ENCODE results near the gene MANEA. TPM values are rescaled to one million over a fixed set of nuclear protein-coding genes. Genes with fewer than 3 reads are reported as not detected.

The MANEA gene
- total RNA-seq, 1 experiment from 2014 or later: 13.9 TPM

DNA sequence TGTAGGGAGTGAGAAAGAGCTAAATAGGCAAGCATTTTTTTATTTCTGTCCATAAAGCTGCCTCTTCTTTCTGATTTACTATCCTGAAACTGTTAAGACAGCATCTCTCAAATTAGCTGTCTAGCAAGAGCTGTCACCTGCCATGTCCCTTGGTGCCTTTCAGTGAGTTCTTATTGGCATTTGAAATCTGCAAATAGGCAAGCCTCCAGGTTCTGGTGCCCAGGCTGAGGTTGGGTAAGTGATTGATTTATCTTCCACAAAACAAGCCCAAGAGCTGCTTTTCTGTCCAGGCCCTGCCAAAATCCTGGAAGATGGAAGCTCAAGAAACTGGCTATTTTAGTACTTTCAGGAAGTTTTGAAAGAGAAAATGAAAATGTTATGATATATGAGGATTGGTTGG, 22.4 kb downstream of the MANEA start:
- no peaks in the 10 kb centered on the region for H3K9me3 ChIP-seq (ENCODE audit: control insufficient read depth in 1 of 2, insufficient read depth in 1 of 2, low read depth in 1 of 2, low read length in 2 of 2)
- no peak overlapping the region for H2AFZ ChIP-seq (ENCODE audit: low read depth, low read length, poor library complexity, severe bottlenecking)
- no peaks in the 10 kb centered on the region for H3K79me2 ChIP-seq (ENCODE audit: insufficient read depth, low read length)
- peaks cover 0 to 5% of the 10 kb centered on the region in 2 experiments; a peak in 1 of 4 replicates for H3K4me1 ChIP-seq (ENCODE audit: control insufficient read depth in 1 of 2, insufficient read depth in 2 of 2, low read length in 2 of 2)
- DNase-seq (ENCODE audit: low read depth, low spot score) (no peak), ATAC-seq (no peak)
- no peaks in the 10 kb centered on the region for H3K27me3 ChIP-seq (ENCODE audit: insufficient read depth, low read length)
- no peaks in the 10 kb centered on the region for H3K36me3 ChIP-seq (ENCODE audit: control insufficient read depth in 1 of 2, insufficient read depth in 2 of 2, low read length in 2 of 2)
- no peak overlapping the region for H3K4me2 ChIP-seq (ENCODE audit: low read length)
- TF ChIP-seq CEBPB (IDR thresholded peaks at IDR 0.05; ENCODE audit: low read depth) (no peak), ZFX (IDR thresholded peaks at IDR 0.05) (no peak), ZNF274 (IDR thresholded peaks at IDR 0.05; ENCODE audit: low read depth, low read length) (no peak), TCF7L2 (IDR thresholded peaks at IDR 0.05; ENCODE audit: borderline replicate concordance, extremely low read depth, insufficient read depth, insufficient read length) (no peak), CTCF (IDR thresholded peaks at IDR 0.05 in 2 of 3, conservative IDR thresholded peaks at IDR 0.05 in 1 of 3; ENCODE audit: borderline replicate concordance in 1 of 3, insufficient read depth in 1 of 3, low read depth in 2 of 3, low read length in 2 of 3) (no peak), SIN3A (IDR thresholded peaks at IDR 0.05; ENCODE audit: low read depth) (no peak), EZH2phosphoT487 (IDR thresholded peaks at IDR 0.05; ENCODE audit: borderline replicate concordance) (no peak), EZH2 (IDR thresholded peaks at IDR 0.05) (no peak), POLR2AphosphoS5 (IDR thresholded peaks at IDR 0.05; ENCODE audit: low read depth, low read length) (no peak), CBX3 (IDR thresholded peaks at IDR 0.05; ENCODE audit: low read depth) (no peak)
- TF ChIP-seq, protein P1, sequence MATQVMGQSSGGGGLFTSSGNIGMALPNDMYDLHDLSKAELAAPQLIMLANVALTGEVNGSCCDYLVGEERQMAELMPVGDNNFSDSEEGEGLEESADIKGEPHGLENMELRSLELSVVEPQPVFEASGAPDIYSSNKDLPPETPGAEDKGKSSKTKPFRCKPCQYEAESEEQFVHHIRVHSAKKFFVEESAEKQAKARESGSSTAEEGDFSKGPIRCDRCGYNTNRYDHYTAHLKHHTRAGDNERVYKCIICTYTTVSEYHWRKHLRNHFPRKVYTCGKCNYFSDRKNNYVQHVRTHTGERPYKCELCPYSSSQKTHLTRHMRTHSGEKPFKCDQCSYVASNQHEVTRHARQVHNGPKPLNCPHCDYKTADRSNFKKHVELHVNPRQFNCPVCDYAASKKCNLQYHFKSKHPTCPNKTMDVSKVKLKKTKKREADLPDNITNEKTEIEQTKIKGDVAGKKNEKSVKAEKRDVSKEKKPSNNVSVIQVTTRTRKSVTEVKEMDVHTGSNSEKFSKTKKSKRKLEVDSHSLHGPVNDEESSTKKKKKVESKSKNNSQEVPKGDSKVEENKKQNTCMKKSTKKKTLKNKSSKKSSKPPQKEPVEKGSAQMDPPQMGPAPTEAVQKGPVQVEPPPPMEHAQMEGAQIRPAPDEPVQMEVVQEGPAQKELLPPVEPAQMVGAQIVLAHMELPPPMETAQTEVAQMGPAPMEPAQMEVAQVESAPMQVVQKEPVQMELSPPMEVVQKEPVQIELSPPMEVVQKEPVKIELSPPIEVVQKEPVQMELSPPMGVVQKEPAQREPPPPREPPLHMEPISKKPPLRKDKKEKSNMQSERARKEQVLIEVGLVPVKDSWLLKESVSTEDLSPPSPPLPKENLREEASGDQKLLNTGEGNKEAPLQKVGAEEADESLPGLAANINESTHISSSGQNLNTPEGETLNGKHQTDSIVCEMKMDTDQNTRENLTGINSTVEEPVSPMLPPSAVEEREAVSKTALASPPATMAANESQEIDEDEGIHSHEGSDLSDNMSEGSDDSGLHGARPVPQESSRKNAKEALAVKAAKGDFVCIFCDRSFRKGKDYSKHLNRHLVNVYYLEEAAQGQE (IDR thresholded peaks at IDR 0.05; ENCODE audit: low read depth): no peak
- TF ChIP-seq, protein P2, sequence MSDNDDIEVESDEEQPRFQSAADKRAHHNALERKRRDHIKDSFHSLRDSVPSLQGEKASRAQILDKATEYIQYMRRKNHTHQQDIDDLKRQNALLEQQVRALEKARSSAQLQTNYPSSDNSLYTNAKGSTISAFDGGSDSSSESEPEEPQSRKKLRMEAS (IDR thresholded peaks at IDR 0.05): no peak
- no peaks in the 10 kb centered on the region for H3K9me2 ChIP-seq (ENCODE audit: insufficient read depth)
- no peak overlapping the region for H3K9ac ChIP-seq (ENCODE audit: low read length)
- intact Hi-C loops (cut with micrococcal nuclease): no loop called here
- CTCF ChIA-PET: no interaction called here
- no peak overlapping the region for H3K27ac ChIP-seq (ENCODE audit: low read depth, low read length)
- no peak overlapping the region for H3K4me3 ChIP-seq (replicated peaks in 1 of 2; ENCODE audit: low read depth in 1 of 2, low read length in 2 of 2)
- BruUV-seq (replicated peaks): no TSS peak
- RAD21 ChIA-PET (ENCODE audit: low non-redundant PET in 1 of 2, low total read pairs in 2 of 2, uncharacterized antibody in 2 of 2, unreplicated experiment in 2 of 2): no interaction called here
- H4K20me1 ChIP-seq (ENCODE audit: insufficient read depth): no peaks in the 10 kb centered on the region
- POLR2A ChIA-PET: no interaction called here
